Inflammatory macrophage treated with lipopolysaccharide for 4 hours (primary cell): ENCODE measurements around the gene ABL1.

ENCODE experiments used
- DNase-seq: peaks from one replicate; pipeline ENCODE4 v3.0.0-alpha.2; 2020

The ABL1 gene

DNA sequence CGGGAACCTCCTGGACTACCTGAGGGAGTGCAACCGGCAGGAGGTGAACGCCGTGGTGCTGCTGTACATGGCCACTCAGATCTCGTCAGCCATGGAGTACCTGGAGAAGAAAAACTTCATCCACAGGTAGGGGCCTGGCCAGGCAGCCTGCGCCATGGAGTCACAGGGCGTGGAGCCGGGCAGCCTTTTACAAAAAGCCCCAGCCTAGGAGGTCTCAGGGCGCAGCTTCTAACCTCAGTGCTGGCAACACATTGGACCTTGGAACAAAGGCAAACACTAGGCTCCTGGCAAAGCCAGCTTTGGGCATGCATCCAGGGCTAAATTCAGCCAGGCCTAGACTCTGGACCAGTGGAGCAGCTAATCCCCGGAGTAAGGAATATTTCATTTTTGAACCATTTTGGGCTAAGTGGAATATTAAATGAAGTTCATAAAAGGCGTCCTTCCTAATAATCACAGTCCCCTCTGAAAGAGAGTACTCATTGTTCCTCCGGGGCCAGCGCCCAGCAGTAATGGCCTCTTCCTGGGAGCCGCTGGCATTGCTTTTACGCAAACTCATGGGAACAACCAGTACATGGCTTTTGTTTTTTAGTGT lies 38.0 kb downstream of the ABL1 start:
- no peak for DNase-seq

DNA sequence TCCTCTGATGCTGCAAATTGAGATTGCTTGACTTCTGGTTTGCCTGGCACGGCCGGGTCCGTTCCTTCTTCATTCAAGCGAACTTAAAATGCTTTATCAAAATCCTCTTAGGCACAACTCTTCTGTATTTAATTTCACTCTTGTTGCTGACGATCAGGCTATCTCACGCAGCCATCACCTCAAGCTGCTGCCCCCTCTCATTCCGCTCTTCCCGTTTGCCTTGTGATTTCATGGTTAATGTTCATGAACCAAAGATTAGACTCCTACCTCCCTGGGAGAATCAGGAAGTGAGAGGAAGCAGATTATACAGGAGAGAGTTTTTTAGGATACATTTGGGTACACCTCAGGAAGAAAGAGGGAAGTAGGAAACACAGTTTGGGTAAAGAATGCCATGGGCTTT lies 38.9 kb downstream of the ABL1 start:
- DNase-seq: no peak

DNA sequence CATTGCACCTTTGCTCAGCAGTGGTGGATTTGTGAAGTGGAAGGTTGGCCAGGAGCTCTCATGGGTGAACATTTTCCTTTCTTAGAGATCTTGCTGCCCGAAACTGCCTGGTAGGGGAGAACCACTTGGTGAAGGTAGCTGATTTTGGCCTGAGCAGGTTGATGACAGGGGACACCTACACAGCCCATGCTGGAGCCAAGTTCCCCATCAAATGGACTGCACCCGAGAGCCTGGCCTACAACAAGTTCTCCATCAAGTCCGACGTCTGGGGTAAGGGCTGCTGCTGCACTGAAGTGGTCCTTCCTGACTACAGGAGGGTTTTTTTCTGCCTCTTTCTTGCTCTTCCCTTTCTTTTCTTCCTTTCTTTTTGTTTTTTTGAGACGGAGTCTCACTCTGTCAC lies 39.7 kb downstream of the ABL1 start:
- no peak for DNase-seq

DNA sequence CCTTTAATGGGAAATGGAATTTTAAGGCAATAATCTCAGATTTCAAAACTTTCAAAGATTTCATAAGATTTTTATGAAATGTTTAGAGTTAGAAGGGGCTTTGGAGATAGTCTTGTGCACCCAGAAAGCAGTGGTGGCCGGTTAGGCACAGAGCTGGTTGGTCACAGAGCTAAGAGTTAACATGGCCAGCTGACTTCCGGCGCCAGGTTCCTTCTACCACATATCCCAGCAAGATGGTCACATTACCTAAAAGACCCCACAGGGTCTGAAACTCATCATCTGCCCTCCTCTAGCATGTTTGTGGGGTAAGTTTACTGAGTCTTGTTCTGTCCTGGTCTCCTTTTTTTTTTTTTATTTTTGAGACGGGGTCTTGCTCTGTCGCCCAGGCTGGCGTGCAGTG lies 42.2 kb downstream of the ABL1 start:
- no peak for DNase-seq

DNA sequence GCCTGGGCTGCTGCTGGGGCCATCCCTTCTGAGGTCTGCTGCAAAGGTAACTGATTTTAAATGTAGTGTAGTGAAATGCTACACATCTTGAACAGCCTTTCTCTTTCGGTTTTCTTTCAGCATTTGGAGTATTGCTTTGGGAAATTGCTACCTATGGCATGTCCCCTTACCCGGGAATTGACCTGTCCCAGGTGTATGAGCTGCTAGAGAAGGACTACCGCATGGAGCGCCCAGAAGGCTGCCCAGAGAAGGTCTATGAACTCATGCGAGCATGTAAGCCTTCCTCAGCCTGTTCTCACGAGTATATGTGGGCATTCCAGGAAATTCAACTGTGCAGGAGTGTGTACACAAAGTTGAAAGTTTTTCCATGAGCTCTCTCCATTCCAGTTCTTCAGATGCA lies 43.2 kb downstream of the ABL1 start:
- no peak for DNase-seq

DNA sequence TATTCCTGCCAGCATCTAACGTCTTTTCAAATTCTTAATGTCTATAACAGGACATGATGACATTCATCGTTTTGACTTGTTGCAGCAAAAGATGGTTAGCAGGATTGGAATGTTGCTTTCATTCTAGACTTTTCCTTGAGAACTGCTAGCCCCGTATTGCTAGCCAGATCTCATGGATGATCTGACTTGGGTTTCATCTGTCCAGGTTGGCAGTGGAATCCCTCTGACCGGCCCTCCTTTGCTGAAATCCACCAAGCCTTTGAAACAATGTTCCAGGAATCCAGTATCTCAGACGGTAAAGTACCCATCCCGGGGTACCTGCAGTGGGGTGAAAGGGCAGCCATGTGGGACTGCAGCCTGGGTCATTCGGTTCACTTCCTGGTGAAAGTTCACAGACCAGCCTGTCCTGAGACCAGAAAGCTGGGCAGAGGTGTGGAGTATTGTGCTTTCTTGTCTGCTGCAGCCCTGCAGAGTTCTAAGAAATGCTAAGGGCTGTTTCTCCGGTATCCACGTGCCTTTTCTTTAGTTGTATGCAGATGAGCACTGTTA lies 44.9 kb downstream of the ABL1 start:
- DNase-seq: no peak

DNA sequence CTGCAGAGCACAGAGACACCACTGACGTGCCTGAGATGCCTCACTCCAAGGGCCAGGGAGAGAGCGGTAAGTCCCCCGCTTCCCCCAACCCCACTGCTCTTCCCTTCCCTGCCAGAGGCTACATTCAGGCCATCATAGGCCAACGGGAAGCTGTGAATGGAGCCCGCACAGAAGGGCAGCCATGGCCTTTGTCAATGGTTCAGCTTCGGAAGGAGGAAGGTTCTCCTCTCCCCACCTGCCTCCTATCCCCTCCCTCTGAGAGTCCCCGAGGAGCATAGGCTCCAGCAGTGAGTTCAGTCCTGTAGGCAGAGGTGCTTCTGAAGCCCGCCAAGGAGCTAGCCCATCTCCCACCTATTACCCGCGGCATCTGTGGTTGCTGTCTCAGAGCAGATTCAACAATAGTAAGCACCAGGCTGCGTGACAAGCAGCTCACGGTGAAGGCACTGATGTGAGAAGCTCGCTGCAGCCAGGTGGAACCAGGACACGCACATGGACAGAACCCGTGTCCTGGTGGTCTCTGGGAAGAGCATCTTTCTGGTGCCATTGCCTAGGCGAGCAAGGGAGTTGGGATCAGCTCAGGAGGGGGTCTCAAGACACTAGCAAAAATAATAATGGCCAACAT lies 45.7 kb downstream of the ABL1 start:
- no peak for DNase-seq

DNA sequence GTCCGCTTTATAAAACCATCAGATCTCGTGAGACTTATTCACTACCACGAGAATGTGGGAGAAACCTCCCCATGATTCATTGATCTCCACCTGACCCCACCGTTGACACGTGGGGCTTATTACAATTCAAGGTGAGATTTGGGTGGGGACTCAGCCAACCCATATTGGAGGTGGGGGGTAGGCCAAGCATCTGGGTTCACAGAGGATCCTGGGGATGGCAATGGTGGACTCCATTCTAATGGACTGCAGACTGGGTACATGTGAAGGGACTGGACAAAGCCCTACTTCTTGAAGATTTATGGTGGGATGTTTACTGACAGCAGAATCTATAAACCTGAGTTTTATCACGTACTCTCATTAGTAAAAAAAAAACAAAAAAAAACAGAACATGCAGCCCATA lies 46.5 kb downstream of the ABL1 start:
- no peak for DNase-seq

DNA sequence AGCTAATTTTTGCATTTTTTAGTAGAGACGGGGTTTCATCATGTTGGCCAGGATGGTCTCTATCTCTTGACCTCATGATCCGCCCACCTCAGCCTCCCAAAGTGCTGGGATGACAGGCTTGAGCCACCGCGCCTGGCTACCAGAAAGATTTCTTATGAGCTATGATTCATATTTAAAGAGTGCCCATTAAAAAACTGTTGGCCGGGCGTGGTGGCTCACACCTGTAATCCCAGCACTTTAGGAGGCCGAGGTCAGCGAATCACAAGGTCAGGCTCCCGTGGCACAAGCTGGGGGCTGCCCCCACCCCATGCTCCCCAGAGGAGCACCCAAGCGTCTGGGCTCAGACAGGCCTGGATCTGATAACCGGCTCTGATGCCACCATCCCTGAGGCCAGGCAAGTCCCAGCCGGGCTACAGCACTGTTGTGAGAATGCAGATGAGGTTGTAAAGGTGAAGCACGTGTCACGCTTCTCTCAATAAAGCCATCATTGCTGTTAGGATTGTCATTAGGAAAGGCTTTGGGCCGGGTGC lies 47.7 kb downstream of the ABL1 start:
- no peak for DNase-seq

DNA sequence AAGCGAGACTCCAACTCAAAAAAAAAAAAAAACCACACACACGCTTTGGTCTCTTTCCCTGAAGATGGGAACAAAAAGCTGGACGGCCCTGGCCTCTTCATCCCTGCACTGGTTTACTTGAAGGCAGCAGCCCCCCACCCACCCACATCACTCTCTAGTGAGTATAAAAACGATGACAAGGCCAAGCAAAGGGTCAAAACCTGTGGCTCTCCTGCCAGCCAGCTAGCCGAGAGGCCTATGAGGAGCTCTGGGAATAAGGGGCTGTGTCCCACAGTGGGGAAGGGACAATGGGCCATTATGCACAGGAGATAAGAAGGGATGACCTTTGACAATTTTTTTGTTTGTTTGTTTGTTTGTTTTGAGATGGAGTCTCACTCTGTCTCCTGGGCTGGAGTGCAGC lies 48.4 kb downstream of the ABL1 start:
- DNase-seq: no peak

DNA sequence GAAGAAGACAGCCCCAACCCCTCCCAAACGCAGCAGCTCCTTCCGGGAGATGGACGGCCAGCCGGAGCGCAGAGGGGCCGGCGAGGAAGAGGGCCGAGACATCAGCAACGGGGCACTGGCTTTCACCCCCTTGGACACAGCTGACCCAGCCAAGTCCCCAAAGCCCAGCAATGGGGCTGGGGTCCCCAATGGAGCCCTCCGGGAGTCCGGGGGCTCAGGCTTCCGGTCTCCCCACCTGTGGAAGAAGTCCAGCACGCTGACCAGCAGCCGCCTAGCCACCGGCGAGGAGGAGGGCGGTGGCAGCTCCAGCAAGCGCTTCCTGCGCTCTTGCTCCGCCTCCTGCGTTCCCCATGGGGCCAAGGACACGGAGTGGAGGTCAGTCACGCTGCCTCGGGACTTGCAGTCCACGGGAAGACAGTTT lies 49.1 kb downstream of the ABL1 start:
- DNase-seq: no peak

DNA sequence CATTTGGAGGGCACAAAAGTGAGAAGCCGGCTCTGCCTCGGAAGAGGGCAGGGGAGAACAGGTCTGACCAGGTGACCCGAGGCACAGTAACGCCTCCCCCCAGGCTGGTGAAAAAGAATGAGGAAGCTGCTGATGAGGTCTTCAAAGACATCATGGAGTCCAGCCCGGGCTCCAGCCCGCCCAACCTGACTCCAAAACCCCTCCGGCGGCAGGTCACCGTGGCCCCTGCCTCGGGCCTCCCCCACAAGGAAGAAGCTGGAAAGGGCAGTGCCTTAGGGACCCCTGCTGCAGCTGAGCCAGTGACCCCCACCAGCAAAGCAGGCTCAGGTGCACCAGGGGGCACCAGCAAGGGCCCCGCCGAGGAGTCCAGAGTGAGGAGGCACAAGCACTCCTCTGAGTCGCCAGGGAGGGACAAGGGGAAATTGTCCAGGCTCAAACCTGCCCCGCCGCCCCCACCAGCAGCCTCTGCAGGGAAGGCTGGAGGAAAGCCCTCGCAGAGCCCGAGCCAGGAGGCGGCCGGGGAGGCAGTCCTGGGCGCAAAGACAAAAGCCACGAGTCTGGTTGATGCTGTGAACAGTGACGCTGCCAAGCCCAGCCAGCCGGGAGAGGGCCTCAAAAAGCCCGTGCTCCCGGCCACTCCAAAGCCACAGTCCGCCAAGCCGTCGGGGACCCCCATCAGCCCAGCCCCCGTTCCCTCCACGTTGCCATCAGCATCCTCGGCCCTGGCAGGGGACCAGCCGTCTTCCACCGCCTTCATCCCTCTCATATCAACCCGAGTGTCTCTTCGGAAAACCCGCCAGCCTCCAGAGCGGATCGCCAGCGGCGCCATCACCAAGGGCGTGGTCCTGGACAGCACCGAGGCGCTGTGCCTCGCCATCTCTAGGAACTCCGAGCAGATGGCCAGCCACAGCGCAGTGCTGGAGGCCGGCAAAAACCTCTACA lies 49.8 kb downstream of the ABL1 start:
- DNase-seq: no peak

DNA sequence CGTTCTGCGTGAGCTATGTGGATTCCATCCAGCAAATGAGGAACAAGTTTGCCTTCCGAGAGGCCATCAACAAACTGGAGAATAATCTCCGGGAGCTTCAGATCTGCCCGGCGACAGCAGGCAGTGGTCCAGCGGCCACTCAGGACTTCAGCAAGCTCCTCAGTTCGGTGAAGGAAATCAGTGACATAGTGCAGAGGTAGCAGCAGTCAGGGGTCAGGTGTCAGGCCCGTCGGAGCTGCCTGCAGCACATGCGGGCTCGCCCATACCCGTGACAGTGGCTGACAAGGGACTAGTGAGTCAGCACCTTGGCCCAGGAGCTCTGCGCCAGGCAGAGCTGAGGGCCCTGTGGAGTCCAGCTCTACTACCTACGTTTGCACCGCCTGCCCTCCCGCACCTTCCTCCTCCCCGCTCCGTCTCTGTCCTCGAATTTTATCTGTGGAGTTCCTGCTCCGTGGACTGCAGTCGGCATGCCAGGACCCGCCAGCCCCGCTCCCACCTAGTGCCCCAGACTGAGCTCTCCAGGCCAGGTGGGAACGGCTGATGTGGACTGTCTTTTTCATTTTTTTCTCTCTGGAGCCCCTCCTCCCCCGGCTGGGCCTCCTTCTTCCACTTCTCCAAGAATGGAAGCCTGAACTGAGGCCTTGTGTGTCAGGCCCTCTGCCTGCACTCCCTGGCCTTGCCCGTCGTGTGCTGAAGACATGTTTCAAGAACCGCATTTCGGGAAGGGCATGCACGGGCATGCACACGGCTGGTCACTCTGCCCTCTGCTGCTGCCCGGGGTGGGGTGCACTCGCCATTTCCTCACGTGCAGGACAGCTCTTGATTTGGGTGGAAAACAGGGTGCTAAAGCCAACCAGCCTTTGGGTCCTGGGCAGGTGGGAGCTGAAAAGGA lies 50.7 kb downstream of the ABL1 start:
- DNase-seq: no peak

DNA sequence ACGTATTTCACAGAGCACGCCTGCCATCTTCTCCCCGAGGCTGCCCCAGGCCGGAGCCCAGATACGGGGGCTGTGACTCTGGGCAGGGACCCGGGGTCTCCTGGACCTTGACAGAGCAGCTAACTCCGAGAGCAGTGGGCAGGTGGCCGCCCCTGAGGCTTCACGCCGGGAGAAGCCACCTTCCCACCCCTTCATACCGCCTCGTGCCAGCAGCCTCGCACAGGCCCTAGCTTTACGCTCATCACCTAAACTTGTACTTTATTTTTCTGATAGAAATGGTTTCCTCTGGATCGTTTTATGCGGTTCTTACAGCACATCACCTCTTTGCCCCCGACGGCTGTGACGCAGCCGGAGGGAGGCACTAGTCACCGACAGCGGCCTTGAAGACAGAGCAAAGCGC lies 51.9 kb downstream of the ABL1 start:
- no peak for DNase-seq

DNA sequence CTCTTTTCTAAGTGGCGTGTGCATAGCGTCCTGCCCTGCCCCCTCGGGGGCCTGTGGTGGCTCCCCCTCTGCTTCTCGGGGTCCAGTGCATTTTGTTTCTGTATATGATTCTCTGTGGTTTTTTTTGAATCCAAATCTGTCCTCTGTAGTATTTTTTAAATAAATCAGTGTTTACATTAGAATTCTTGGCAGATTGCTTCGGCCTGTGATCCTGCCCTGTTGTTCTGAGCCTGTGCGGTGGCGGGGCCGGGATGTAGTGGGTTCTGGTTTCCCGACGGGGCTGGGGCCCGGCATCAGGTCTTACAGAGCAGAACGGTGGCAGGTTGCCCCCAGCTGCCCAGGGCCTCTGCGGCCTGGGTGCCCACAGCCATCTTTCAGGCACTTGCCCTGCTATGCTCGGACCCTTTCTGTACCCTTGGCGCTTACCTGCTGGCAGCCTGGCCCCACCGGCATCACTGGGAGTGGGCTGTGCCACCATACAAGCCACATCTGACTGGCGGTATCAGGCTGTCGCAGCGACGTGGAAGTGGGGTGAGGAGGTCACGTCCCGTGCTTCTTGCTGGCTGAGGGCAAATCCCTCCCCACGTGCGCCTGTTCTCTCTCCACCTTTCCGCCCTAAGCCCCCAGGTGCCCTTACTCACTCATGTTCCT lies 52.6 kb downstream of the ABL1 start:
- no peak for DNase-seq

DNA sequence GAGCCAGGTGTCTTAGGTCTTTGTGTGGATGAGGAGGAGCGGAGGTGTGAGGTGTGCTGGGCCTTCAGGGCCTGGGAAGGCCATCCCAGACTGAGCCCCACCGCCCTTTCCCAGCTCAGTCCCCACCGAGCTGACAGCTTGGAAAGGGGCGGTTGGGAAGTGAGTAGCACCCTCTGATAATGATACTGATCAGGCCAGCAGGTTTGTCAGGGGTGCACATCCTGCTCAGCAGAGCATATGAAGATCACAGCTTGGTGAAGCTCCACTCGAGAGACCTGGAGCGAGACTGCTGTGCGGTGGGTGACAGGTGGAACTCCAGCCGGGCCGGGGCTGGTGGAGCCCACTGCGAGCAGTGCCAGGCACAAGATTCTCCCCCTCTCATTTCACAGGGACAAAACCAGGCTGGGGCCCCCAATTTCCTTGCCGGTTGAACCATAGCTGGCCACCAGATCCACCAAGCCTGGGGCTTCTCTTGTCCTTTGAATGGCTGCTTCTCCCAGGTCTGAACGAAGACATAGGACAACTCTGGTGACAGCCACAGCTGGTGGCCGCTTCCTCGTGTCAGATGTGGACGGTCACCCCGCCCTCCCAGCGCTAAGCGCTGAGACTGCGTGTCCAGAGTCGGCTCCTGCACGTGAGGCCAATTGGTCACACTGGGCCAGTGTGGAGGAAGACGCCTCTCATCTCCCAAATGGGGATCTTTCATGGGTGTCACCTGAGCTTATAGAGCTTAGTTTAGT lies 53.3 kb downstream of the ABL1 start:
- no peak for DNase-seq

DNA sequence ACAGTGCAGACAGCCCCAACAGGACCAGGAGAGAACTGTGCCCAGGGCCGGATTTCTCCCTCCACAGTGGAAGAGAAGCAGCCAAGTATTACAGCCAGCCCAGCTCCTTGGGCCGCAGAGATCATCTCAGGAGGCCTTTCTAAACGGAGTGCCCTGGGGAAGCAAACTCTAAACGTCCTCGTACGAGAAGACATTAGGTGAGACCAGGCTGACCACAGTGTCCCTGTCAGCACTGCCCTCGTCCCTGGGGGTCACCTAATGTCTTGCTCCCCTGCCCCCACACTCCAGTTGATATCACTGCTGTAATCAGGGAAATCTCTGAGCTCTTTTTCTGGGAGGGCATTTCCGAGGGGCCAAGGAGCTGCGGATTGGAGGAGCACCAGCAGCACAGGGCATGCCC lies 55.1 kb downstream of the ABL1 start:
- DNase-seq: no peak

DNA sequence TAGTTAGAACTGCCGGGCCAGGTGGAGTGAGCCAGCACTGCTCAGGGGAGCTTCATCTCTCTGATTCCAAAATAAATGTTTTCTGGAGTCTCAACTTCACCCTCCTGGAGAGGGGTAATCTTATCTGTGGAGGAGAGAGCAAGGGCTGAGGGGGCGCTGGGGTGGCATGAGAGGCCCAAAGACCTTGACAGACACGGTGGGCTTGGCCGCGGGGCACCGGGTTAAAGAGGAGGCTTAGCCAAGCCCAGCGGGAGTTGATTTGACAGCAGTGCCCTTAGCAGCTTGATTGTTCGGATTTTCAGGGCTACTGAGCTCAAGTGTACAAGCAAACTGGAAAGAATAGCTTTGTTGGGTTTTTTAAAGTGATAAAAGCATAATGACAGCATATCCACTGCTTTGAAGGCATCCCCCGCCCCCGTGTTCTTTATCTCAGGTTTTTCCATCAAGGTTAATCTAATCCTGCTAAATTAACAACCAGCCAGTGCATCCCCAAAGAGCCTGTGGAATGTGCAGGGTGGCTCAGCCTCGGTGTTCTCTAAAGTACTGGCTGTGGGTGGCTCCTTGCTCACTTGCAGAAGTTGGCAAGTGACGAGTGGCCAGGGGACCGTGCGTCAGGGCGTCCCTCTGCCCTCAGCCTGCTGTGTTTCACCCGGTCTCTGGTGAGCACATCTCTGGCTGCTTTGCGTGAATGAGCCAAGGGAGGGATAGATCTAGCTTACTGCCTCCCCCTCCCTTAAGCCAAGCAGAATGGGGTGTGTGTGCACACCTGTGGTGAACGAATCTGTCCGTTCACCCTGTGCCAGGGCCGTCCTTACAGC lies 56.0 kb downstream of the ABL1 start:
- no peak for DNase-seq

DNA sequence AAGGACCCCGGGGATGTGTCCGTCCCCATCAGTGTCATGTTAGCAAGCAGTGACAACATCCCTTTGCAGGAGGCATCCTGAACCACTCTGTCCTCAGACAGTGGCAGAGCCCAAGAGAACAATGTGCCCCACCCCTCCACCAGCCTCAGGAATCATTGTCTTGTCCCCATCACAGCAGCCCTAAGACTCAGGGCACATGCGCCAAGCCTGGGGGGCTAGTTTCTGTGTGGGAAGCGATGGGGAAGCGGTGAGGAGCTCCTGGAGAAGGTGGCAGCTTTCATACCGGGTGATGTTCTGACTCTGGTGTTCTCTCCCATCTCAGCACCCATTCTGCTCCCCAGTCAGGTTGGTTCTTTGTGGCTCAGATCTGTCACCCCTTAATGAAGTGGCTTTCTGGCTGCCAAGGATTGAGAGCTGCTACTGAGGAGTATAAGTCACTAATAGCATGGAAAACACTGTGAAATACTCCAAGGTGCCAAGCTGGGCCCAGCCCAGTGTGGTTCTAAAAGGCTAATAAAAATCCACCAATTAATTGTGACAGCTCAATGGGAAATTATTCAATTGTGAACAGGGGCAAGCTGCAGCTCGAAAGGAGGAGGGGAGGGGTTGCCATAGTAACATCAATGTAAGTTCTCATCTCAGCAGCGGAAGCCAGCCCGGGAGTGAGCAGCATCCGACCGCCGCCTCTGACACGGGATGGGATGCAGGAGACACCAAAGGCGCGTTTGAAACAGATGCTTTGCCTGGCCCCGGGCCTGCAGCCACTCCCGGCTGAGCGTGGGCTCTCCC lies 56.8 kb downstream of the ABL1 start:
- no peak for DNase-seq
